Aorta (tissue), 5 donors: Measurements from ENCODE around the gene MRC2. TPM values are rescaled to one million over a fixed set of nuclear protein-coding genes. Genes with fewer than 3 reads are reported as not detected.
"Not testable (repeated sequence)": the region's sequence is repeated elsewhere in the genome, so short reads cannot be mapped to it uniquely, and the experiment has no call there.

Experiments used
- ATAC-seq: fragments of 200-7000 bp; cut with Tn5 transposase; one replicate; pipeline ENCODE4 v1.9.1; 2022; ENCODE audit warnings: moderate library complexity; ENCODE audit not compliant: low FRiP score
- DNase-seq, 2 donors: peaks; one replicate each; pipeline ENCODE4 v3.0.0-alpha.2; 2020
- H3K27ac ChIP-seq, 2 donors: one replicate each; pipeline ENCODE4 v1.5.1; 2013; ENCODE audit warnings: low read length in 2 of 2, mild to moderate bottlenecking in 2 of 2, moderate library complexity in 2 of 2, control low read depth in 1 of 2, inconsistent platforms in 1 of 2, low read depth in 1 of 2
- H3K27me3 ChIP-seq, 2 donors: one replicate each; pipeline ENCODE4 v1.6.1; 2013; ENCODE audit warnings: control low read depth in 1 of 2, low read length in 1 of 2, mild to moderate bottlenecking in 1 of 2, moderate library complexity in 1 of 2; ENCODE audit not compliant: insufficient read depth in 2 of 2, control insufficient read depth in 1 of 2
- H3K36me3 ChIP-seq, 2 donors: one replicate each; pipeline ENCODE4 v1.6.1; 2013; ENCODE audit warnings: control low read depth in 1 of 2, low read length in 1 of 2, mild to moderate bottlenecking in 1 of 2; ENCODE audit not compliant: insufficient read depth in 2 of 2, control insufficient read depth in 1 of 2
- H3K4me1 ChIP-seq, 2 donors: one replicate each; pipeline ENCODE4 v1.6.1; 2013; ENCODE audit warnings: low read length in 2 of 2, control low read depth in 1 of 2, mild to moderate bottlenecking in 1 of 2, moderate library complexity in 1 of 2; ENCODE audit not compliant: insufficient read depth in 2 of 2, control insufficient read depth in 1 of 2
- H3K4me3 ChIP-seq, 2 donors: one replicate each; pipeline ENCODE4 v1.5.1; 2013; ENCODE audit warnings: low read length in 2 of 2, control low read depth in 1 of 2, mild to moderate bottlenecking in 1 of 2
- H3K9me3 ChIP-seq: one replicate; pipeline ENCODE4 v1.6.1; 2013; ENCODE audit warnings: mild to moderate bottlenecking, low read length; ENCODE audit not compliant: control insufficient read depth
- WGBS, 2 donors: extraction: QIAGEN DNeasy Blood & Tissue Kit; methylation state at CpG; one replicate each; pipeline ENCODE4 v1.1.7; 2013; 5-methylcytosine and 5-hydroxymethylcytosine counted together
- intact Hi-C, 2 donors: fragments of 100-400 bp; cut with DNase I; formaldehyde crosslinking; loops; one replicate each; pipeline versions ENCODE4 v1.14.2 to v1.15.0; 2022
- long read RNA-seq, 2 donors: library from polyadenylated mRNA; unstranded; transcript quantifications; one replicate each; pipeline ENCODE4 v2.0.0, GENCODE V29; 2020 to 2021
- polyA plus RNA-seq, 2 donors: library from polyadenylated mRNA; stranded (reverse); fragments of 200-250 nt; gene quantifications; one replicate each; pipeline ENCODE4 v1.2.3, GENCODE V29; 2013
- total RNA-seq, 2 donors: library from RNA; stranded (reverse); fragmentation: NEBNext Ultra II Directional; extraction: Animal tissue kit (Norgen Biotek cat#: 25700); gene quantifications; one replicate each; pipeline ENCODE4 v1.2.1, GENCODE V29; 2021
- donor health status: healthy with polysubstance abuse.
- donor health status: Bipolar disorder and iron deficiency.
- donor health status: DM: no; HTN: no; CAD: no.
- donor health status: DM: no; HTN: no; CAD: no.
- donor health status: DM: yes; HTN: yes; CAD: no.

Gene MRC2
- total RNA-seq (100 to 1,000 TPM in 1 of 2 donors, 10 to 100 TPM in 1; 93.8 to 232 TPM), polyA plus RNA-seq (100 to 1,000 TPM in 1 of 2 donors, 10 to 100 TPM in 1; 15.3 to 149 TPM)
- long read RNA-seq, donor 1, partial matches to known transcripts = 201 of 241 reads
- long read RNA-seq, donor 1, other reads (novel, unspliced or antisense) = 37 of 241 reads
- long read RNA-seq, donor 2, full-length matches to known transcripts = 20 of 306 reads
- long read RNA-seq, donor 2, partial matches to known transcripts = 258 of 306 reads
- long read RNA-seq, donor 2, other reads (novel, unspliced or antisense) = 28 of 306 reads

GRCh38 chr17:62627219-62627903 lies at the start of gene MRC2:
Gene MRC2 (plus strand): TSS chr17:62627670. CDS start chr17:62627803, 133 bp downstream.
- Histone ChIP-seq H3K4me3 (peak within 1 kb of the TSS; percentile 61), H3K27ac (peak within 1 kb of the TSS; percentile 62 to 95), H3K27me3 (no peaks in the 10 kb centered on the region), H3K9me3 (no peaks in the 10 kb centered on the region), H3K4me1 (no peaks in the 10 kb centered on the region), H3K36me3 (no peaks in the 10 kb centered on the region)
- peak; percentile 89 to 94 for DNase-seq
- intact Hi-C loops = loop anchor here in 1 of 2 donors (5.0 kb wide), 1 partner anchor 55 kb away; no protein-coding TSS in a partner anchor
- ATAC-seq = peak; percentile 84
- WGBS, 2 donors = 0% methylated on average over 59 to 68 of the region's 68 CpGs

GRCh38 chr17:62578757-62579487 lies 48.5 kb upstream of the MRC2 start:
- intact Hi-C loops = no loop called here
- no peak for DNase-seq
- ATAC-seq = no peak
- Histone ChIP-seq H3K9me3 (no peaks in the 10 kb centered on the region), H3K4me1 (no peaks in the 10 kb centered on the region), H3K4me3 (no peak overlapping the region), H3K27ac (no peak overlapping the region), H3K36me3 (peaks cover 0 to 3% of the 10 kb centered on the region in 2 donors), H3K27me3 (no peaks in the 10 kb centered on the region)
- 89 to 92% methylated on average over 2 of the region's 2 CpGs for WGBS, 2 donors

GRCh38 chr17:62580947-62581346 lies 46.5 kb upstream of the MRC2 start:
- no peak for DNase-seq
- Histone ChIP-seq H3K36me3 (peaks cover 0 to 3% of the 10 kb centered on the region in 2 donors), H3K27me3 (no peaks in the 10 kb centered on the region), H3K4me3 (no peak overlapping the region), H3K27ac (no peak overlapping the region), H3K4me1 (no peaks in the 10 kb centered on the region), H3K9me3 (no peaks in the 10 kb centered on the region)
- 75 to 77% methylated on average over 2 of the region's 2 CpGs for WGBS, 2 donors
- no peak for ATAC-seq
- intact Hi-C loops = no loop called here

- no peaks in the 10 kb centered on the region for H3K4me1 ChIP-seq
- H3K9me3 ChIP-seq = no peaks in the 10 kb centered on the region
- H3K27ac ChIP-seq = no peak overlapping the region
- peaks cover 0 to 3% of the 10 kb centered on the region in 2 donors for H3K36me3 ChIP-seq
- ATAC-seq = no peak
- intact Hi-C loops = no loop called here
- WGBS, 2 donors = 22 to 29% methylated on average over 1 of the region's 1 CpG
- DNase-seq = no peak
- H3K4me3 ChIP-seq = no peak overlapping the region
- H3K27me3 ChIP-seq = no peaks in the 10 kb centered on the region
Observed at GRCh38 chr17:62581764-62582163, 45.7 kb upstream of the MRC2 start.

- no peak overlapping the region for H3K4me3 ChIP-seq
- DNase-seq = no peak
- no peak overlapping the region for H3K27ac ChIP-seq
- intact Hi-C loops = no loop called here
- H3K9me3 ChIP-seq = no peaks in the 10 kb centered on the region
- H3K36me3 ChIP-seq = peaks cover 3% of the 10 kb centered on the region in 2 donors
- no peaks in the 10 kb centered on the region for H3K27me3 ChIP-seq
- 71 to 76% methylated on average over 2 of the region's 2 CpGs for WGBS, 2 donors
- ATAC-seq = no peak
- H3K4me1 ChIP-seq = no peaks in the 10 kb centered on the region
Observed at GRCh38 chr17:62587554-62587953, 39.9 kb upstream of the MRC2 start.

- intact Hi-C loops = no loop called here
- DNase-seq (no peak), ATAC-seq (no peak)
- WGBS, 2 donors = 77 to 79% methylated on average over 7 of the region's 7 CpGs
- peaks cover 3% of the 10 kb centered on the region in 2 donors for H3K36me3 ChIP-seq
- H3K9me3 ChIP-seq = no peaks in the 10 kb centered on the region
- no peaks in the 10 kb centered on the region for H3K27me3 ChIP-seq
- H3K27ac ChIP-seq = no peak overlapping the region
- H3K4me3 ChIP-seq = no peak overlapping the region
- H3K4me1 ChIP-seq = no peaks in the 10 kb centered on the region
Observed at GRCh38 chr17:62588109-62588508, 39.4 kb upstream of the MRC2 start.

- intact Hi-C loops = no loop called here
- peaks cover 0 to 3% of the 10 kb centered on the region in 2 donors for H3K36me3 ChIP-seq
- ATAC-seq (no peak), DNase-seq (no peak)
- no peak overlapping the region for H3K4me3 ChIP-seq
- WGBS, 2 donors = 67 to 69% methylated on average over 6 of the region's 6 CpGs
- H3K27me3 ChIP-seq = no peaks in the 10 kb centered on the region
- no peaks in the 10 kb centered on the region for H3K4me1 ChIP-seq
- H3K9me3 ChIP-seq = no peaks in the 10 kb centered on the region
- no peak overlapping the region for H3K27ac ChIP-seq
Observed at GRCh38 chr17:62591333-62591732, 36.1 kb upstream of the MRC2 start.

GRCh38 chr17:62591822-62592221 lies 35.6 kb upstream of the MRC2 start:
- H3K4me1 ChIP-seq, H3K9me3 ChIP-seq, H3K27me3 ChIP-seq, H3K36me3 ChIP-seq, DNase-seq, H3K4me3 ChIP-seq, H3K27ac ChIP-seq, intact Hi-C loops, ATAC-seq: not testable (repeated sequence)
- 87 to 89% methylated on average over 11 of the region's 11 CpGs for WGBS, 2 donors
